ENCODE data around the gene ZNF668. TPM values are rescaled to one million over a fixed set of nuclear protein-coding genes. Genes with fewer than 3 reads are reported as not detected.

ZNF668 gene
- total and polyA plus RNA-seq, 2 of the 8 experiments (the other 6 are each of a cell fraction or from before 2014, with no cell fraction given) = 14.0 to 14.3 TPM

DNA sequence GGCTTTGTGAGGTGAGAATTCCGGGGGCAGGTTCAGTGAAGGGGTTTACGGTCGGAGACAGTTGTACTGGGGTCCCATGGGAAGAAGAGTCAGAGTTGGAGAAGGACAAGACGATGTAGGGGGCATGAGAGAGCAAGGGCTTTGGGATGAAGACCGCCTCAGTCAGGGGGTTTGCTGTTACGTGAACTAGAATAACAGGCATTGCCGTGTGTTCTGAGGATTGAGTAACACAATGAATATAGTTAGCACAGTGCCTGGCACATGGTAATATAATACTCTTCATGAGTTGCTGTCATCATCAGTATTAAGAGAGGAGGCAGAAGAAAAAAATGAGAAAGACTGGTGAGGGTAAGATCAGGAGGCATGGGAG, 759 bp upstream of the ZNF668 start (continued):
- TF ChIP-seq RFX5 (IDR thresholded peaks at IDR 0.05; ENCODE audit: borderline replicate concordance, low read depth, low read length) (no peak), EZH2 (IDR thresholded peaks at IDR 0.05; ENCODE audit: low read depth, low read length, severe bottlenecking) (no peak), NANOG (IDR thresholded peaks at IDR 0.05; ENCODE audit: insufficient read depth, low read depth, low read length, poor library complexity, severe bottlenecking) (no peak)
